Fibroblast of mammary gland (primary cell): Measurements from ENCODE around the gene BTBD1.
"Not testable (repeated sequence)": the region's sequence is repeated elsewhere in the genome, so short reads cannot be mapped to it uniquely, and the experiment has no call there.

Experiments
- DNase-seq: peaks from one replicate; pipeline ENCODE4 v3.0.0-alpha.2; 2010; ENCODE audit warnings: low read depth
- H3K4me3 ChIP-seq: 2 replicates; pipeline ENCODE4 v1.5.1; 2011; ENCODE audit warnings: low read depth, mild to moderate bottlenecking, low read length, moderate library complexity; ENCODE audit not compliant: control insufficient read depth
- CTCF ChIP-seq: conservative IDR thresholded peaks from 2 replicates; pipeline ENCODE4 v1.5.1; 2011; ENCODE audit warnings: low read depth, low read length, inconsistent platforms; ENCODE audit not compliant: control insufficient read depth, insufficient read depth

Gene BTBD1

GRCh38 chr15:83085461-83085860 lies 18.4 kb upstream of the BTBD1 start:
- DNase-seq, H3K4me3 ChIP-seq: not testable (repeated sequence)
- TF ChIP-seq CTCF = peak; percentile 3

GRCh38 chr15:83082730-83083386 lies 15.8 kb upstream of the BTBD1 start:
- DNase-seq = no peak
- no peak for TF ChIP-seq CTCF
- H3K4me3 ChIP-seq = no peak overlapping the region

- no peak overlapping the region for H3K4me3 ChIP-seq
- DNase-seq = no peak
- no peak for TF ChIP-seq CTCF
Measured at GRCh38 chr15:83081256-83082014, 14.4 kb upstream of the BTBD1 start.

- DNase-seq = no peak
- TF ChIP-seq CTCF = no peak
- H3K4me3 ChIP-seq = no peak overlapping the region
Measured at GRCh38 chr15:83078712-83079111, 11.7 kb upstream of the BTBD1 start.

GRCh38 chr15:83077491-83078230 lies 10.6 kb upstream of the BTBD1 start:
- DNase-seq = no peak
- no peak overlapping the region for H3K4me3 ChIP-seq
- no peak for TF ChIP-seq CTCF

- DNase-seq = peak; percentile 45
- not testable (repeated sequence) for H3K4me3 ChIP-seq
Measured at GRCh38 chr15:83069211-83069642, 2.2 kb upstream of the BTBD1 start.

GRCh38 chr15:83068054-83068453 lies 1.0 kb upstream of the BTBD1 start:
- no peak for TF ChIP-seq CTCF
- H3K4me3 ChIP-seq = no peak overlapping the region
- no peak for DNase-seq
